K562 (cell line): ENCODE results near the gene CPED1. TPM values are rescaled to one million over a fixed set of nuclear protein-coding genes. Genes with fewer than 3 reads are reported as not detected.
A peak's percentile ranks its signal among the peaks of the same experiment; 100 is the strongest.

Experiments
- CHAMP1 ChIP-seq: fragments of 450-650 bp; IDR thresholded peaks from 2 replicates; pipeline ENCODE4 v1.6.1; 2016; ENCODE audit warnings: mild to moderate bottlenecking
- CHD7 ChIP-seq: fragments of 200-600 bp; sonication (generic); IDR thresholded peaks from one replicate; pipeline ENCODE4 v1.6.1; 2012; ENCODE audit warnings: mild to moderate bottlenecking, low read depth, low read length, inconsistent platforms
- ELF1 ChIP-seq: fragments of 200-800 bp; sonication (Bioruptor generic); IDR thresholded peaks from 2 replicates; pipeline ENCODE4 v1.6.1; 2016; ENCODE audit warnings: missing genetic modification characterization, missing compliant biosample characterization
- ILK ChIP-seq: fragments of 450-650 bp; IDR thresholded peaks from 2 replicates; pipeline ENCODE4 v1.6.1; 2016; ENCODE audit warnings: missing genetic modification characterization, low read depth, mild to moderate bottlenecking, missing compliant biosample characterization, moderate library complexity, borderline replicate concordance
- KDM1A ChIP-seq, 2 experiments: fragments of 450-650 bp; IDR thresholded peaks; 2 replicates each; pipeline ENCODE4 v1.6.1; 2016; ENCODE audit warnings: mild to moderate bottlenecking in 2 of 2
- NFXL1 ChIP-seq: fragments of 450-650 bp; formaldehyde crosslinking; IDR thresholded peaks from 2 replicates; pipeline ENCODE4 v1.4.0; 2021; ENCODE audit warnings: mild to moderate bottlenecking
- RNF219 ChIP-seq: fragments of 250-450 bp; sonication (Bioruptor Pico); IDR thresholded peaks from 2 replicates; pipeline ENCODE4 v1.5.0; 2022; ENCODE audit warnings: mild to moderate bottlenecking
- ZNF280A ChIP-seq: fragments of 450-650 bp; IDR thresholded peaks from 2 replicates; pipeline ENCODE4 v1.6.1; 2018; ENCODE audit warnings: mild to moderate bottlenecking, low read depth; ENCODE audit not compliant: partially characterized antibody
- ZNF354B ChIP-seq: fragments of 250-450 bp; sonication (Bioruptor Pico); IDR thresholded peaks from 2 replicates; pipeline ENCODE4 v1.4.0; 2020
- polyA plus RNA-seq, 8 experiments: library from polyadenylated mRNA; depleted of rRNA in 4 of 8; stranded (reverse) in 5 of 8; unstranded in 3 of 8; fragments of >200 nt; fragmentation: Nextera tagmentation in 2 of 8; fragmentation: Illumina TruSeq in 1 of 8; extraction: Ambion mirVana in 2 of 8; extraction: Trizol in 1 of 8; gene quantifications; 2 replicates each; pipeline versions ENCODE4 v1.2.1 to v1.2.3, GENCODE V29; 2011 to 2014; ENCODE audit warnings: inconsistent platforms in 1 of 8, missing spikeins in 1 of 8
- total RNA-seq, 7 experiments: library from RNA; depleted of rRNA in 6 of 7; stranded (reverse); fragments of >200 nt in 6 of 7; fragmentation: Illumina TruSeq in 2 of 7; extraction: Trizol in 2 of 7; gene quantifications; 2 replicates each; pipeline versions ENCODE4 v1.2.1 to v1.2.3, GENCODE V29; 2011 to 2021; ENCODE audit warnings: low replicate concordance in 1 of 7

CPED1 gene
- total and polyA plus RNA-seq, 9 of the 15 experiments (the other 6 are each of a cell fraction or from before 2014, with no cell fraction given), result 195 to 393 (median 290) TPM

GRCh38 chr7:121046893-121047468 lies 58.5 kb downstream of the CPED1 start (continued):
- TF ChIP-seq ILK (tag), result no peak
- TF ChIP-seq KDM1A (IDR thresholded peaks at IDR 0.05), result peak; percentile 50 to 61
- no peak for TF ChIP-seq ZNF280A
- no peak for TF ChIP-seq NFXL1 (CRISPR knock-in tag)
- TF ChIP-seq ZNF354B, result no peak
- TF ChIP-seq RNF219 (CRISPR knock-in tag), result no peak
- peak; percentile 66; the same call in 1 of the 2 replicates for TF ChIP-seq CHAMP1
- TF ChIP-seq ELF1, result no peak
- TF ChIP-seq CHD7, result no peak
